ENCODE results near the gene IL1RL1. TPM values are rescaled to one million over a fixed set of nuclear protein-coding genes. Genes with fewer than 3 reads are reported as not detected.

IL1RL1 gene
- total RNA-seq, 1 experiment from 2014 or later: not detected

DNA sequence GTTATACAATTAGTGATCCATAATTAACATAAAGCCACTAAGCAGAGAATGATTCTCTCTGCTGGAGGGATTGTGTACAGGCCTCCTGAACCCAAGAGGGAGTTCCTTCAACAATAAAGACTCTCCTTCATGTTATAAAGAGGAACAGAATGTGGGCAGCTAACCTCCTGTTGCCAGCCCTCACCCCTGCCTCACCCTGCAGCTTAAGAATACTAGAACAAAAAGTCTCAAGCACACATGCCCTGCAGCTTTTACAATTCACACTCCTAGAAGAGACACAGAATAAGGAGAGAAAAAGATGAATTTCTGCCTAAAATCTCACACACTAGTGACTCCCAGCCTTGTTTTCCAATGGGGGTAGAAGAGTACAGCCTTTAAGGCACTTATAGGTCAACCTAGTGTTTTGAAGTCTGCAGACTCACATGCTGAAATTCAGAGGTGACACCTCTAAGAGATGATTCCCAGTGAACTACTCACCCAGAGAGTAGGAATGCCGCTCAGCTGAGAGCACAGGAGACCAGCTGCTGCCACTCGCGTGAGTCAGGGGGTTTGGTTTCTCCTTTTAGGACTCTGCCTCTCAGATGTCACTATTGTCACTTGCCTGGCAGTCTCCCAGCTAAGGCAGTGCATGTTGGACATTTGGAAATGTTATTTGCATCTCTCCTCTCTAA is 32.5 kb upstream of the IL1RL1 start:
- Mint-ChIP-seq H3K4me3 (no peak overlapping the region), H3K36me3 (peaks cover 4% of the 10 kb centered on the region), H3K9me3 (peaks cover 24% of the 10 kb centered on the region), H3K4me1 (no peaks in the 10 kb centered on the region), H3K27ac (no peak overlapping the region), H3K27me3 (ENCODE audit: low read depth) (no peaks in the 10 kb centered on the region)
- no peak for DNase-seq (ENCODE audit: low spot score)
- TF ChIP-seq SOX15 (CRISPR knock-in tag; IDR thresholded peaks at IDR 0.05) (no peak), EMX1 (CRISPR knock-in tag; IDR thresholded peaks at IDR 0.05) (no peak), CBFB (CRISPR knock-in tag; IDR thresholded peaks at IDR 0.05; ENCODE audit: low read depth) (no peak), RORB (CRISPR knock-in tag; IDR thresholded peaks at IDR 0.05) (no peak), ZNF671 (CRISPR knock-in tag; IDR thresholded peaks at IDR 0.05) (no peak), ATF1 (CRISPR knock-in tag; IDR thresholded peaks at IDR 0.05) (no peak), SP1 (CRISPR knock-in tag; conservative IDR thresholded peaks at IDR 0.05) (no peak), USF2 (CRISPR knock-in tag; IDR thresholded peaks at IDR 0.05) (no peak), CREM (CRISPR knock-in tag; IDR thresholded peaks at IDR 0.05) (no peak), MYBL2 (CRISPR knock-in tag; IDR thresholded peaks at IDR 0.05) (no peak), ATF2 (CRISPR knock-in tag; IDR thresholded peaks at IDR 0.05; ENCODE audit: borderline replicate concordance, low read depth) (no peak), GTF2I (CRISPR knock-in tag; conservative IDR thresholded peaks at IDR 0.05) (no peak), NFE2L1 (CRISPR knock-in tag; IDR thresholded peaks at IDR 0.05) (no peak)
- TF ChIP-seq, protein P1, sequence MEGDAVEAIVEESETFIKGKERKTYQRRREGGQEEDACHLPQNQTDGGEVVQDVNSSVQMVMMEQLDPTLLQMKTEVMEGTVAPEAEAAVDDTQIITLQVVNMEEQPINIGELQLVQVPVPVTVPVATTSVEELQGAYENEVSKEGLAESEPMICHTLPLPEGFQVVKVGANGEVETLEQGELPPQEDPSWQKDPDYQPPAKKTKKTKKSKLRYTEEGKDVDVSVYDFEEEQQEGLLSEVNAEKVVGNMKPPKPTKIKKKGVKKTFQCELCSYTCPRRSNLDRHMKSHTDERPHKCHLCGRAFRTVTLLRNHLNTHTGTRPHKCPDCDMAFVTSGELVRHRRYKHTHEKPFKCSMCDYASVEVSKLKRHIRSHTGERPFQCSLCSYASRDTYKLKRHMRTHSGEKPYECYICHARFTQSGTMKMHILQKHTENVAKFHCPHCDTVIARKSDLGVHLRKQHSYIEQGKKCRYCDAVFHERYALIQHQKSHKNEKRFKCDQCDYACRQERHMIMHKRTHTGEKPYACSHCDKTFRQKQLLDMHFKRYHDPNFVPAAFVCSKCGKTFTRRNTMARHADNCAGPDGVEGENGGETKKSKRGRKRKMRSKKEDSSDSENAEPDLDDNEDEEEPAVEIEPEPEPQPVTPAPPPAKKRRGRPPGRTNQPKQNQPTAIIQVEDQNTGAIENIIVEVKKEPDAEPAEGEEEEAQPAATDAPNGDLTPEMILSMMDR (IDR thresholded peaks at IDR 0.05): no peak
- TF ChIP-seq, protein P2, sequence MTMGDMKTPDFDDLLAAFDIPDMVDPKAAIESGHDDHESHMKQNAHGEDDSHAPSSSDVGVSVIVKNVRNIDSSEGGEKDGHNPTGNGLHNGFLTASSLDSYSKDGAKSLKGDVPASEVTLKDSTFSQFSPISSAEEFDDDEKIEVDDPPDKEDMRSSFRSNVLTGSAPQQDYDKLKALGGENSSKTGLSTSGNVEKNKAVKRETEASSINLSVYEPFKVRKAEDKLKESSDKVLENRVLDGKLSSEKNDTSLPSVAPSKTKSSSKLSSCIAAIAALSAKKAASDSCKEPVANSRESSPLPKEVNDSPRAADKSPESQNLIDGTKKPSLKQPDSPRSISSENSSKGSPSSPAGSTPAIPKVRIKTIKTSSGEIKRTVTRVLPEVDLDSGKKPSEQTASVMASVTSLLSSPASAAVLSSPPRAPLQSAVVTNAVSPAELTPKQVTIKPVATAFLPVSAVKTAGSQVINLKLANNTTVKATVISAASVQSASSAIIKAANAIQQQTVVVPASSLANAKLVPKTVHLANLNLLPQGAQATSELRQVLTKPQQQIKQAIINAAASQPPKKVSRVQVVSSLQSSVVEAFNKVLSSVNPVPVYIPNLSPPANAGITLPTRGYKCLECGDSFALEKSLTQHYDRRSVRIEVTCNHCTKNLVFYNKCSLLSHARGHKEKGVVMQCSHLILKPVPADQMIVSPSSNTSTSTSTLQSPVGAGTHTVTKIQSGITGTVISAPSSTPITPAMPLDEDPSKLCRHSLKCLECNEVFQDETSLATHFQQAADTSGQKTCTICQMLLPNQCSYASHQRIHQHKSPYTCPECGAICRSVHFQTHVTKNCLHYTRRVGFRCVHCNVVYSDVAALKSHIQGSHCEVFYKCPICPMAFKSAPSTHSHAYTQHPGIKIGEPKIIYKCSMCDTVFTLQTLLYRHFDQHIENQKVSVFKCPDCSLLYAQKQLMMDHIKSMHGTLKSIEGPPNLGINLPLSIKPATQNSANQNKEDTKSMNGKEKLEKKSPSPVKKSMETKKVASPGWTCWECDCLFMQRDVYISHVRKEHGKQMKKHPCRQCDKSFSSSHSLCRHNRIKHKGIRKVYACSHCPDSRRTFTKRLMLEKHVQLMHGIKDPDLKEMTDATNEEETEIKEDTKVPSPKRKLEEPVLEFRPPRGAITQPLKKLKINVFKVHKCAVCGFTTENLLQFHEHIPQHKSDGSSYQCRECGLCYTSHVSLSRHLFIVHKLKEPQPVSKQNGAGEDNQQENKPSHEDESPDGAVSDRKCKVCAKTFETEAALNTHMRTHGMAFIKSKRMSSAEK (CRISPR knock-in tag; IDR thresholded peaks at IDR 0.05; ENCODE audit: borderline replicate concordance): no peak
- TF ChIP-seq, protein P3, sequence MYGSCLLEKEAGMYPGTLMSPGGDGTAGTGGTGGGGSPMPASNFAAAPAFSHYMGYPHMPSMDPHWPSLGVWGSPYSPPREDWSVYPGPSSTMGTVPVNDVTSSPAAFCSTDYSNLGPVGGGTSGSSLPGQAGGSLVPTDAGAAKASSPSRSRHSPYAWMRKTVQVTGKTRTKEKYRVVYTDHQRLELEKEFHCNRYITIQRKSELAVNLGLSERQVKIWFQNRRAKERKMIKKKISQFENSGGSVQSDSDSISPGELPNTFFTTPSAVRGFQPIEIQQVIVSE (CRISPR knock-in tag; IDR thresholded peaks at IDR 0.05; ENCODE audit: borderline replicate concordance): no peak
- TF ChIP-seq, protein P4, sequence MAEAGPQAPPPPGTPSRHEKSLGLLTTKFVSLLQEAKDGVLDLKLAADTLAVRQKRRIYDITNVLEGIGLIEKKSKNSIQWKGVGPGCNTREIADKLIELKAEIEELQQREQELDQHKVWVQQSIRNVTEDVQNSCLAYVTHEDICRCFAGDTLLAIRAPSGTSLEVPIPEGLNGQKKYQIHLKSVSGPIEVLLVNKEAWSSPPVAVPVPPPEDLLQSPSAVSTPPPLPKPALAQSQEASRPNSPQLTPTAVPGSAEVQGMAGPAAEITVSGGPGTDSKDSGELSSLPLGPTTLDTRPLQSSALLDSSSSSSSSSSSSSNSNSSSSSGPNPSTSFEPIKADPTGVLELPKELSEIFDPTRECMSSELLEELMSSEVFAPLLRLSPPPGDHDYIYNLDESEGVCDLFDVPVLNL (CRISPR knock-in tag; IDR thresholded peaks at IDR 0.05; ENCODE audit: borderline replicate concordance, low read depth): no peak
- TF ChIP-seq, protein P5, sequence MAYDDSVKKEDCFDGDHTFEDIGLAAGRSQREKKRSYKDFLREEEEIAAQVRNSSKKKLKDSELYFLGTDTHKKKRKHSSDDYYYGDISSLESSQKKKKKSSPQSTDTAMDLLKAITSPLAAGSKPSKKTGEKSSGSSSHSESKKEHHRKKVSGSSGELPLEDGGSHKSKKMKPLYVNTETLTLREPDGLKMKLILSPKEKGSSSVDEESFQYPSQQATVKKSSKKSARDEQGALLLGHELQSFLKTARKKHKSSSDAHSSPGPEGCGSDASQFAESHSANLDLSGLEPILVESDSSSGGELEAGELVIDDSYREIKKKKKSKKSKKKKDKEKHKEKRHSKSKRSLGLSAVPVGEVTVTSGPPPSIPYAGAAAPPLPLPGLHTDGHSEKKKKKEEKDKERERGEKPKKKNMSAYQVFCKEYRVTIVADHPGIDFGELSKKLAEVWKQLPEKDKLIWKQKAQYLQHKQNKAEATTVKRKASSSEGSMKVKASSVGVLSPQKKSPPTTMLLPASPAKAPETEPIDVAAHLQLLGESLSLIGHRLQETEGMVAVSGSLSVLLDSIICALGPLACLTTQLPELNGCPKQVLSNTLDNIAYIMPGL (CRISPR knock-in tag; IDR thresholded peaks at IDR 0.05): no peak
- ATAC-seq: no peak
- POLR2A ChIA-PET: no interaction called here
- CTCF ChIA-PET: interaction anchor here (1.0 kb wide), 1 partner anchor 194 kb away, joined by 3 read pairs; the partner anchor contains the start of gene SLC9A4

Measured in WTC11 (cell line).